GM12878 (cell line): ENCODE results near the gene TXNDC8. TPM values are rescaled to one million over a fixed set of nuclear protein-coding genes. Genes with fewer than 3 reads are reported as not detected.

Experiments
- ASH2L ChIP-seq: fragments of 300-600, 200-600 bp; sonication (generic); IDR thresholded peaks from 2 replicates; pipeline ENCODE4 v1.6.1; 2017; ENCODE audit warnings: low read depth, mild to moderate bottlenecking, borderline replicate concordance
- HDAC6 ChIP-seq: fragments of 200-600 bp; sonication (generic); IDR thresholded peaks from one replicate; pipeline ENCODE4 v1.8.0; 2017; ENCODE audit warnings: antibody characterized with exemption; ENCODE audit not compliant: unreplicated experiment
- JUND ChIP-seq: IDR thresholded peaks from 2 replicates; pipeline ENCODE4 v1.6.1; 2012; ENCODE audit warnings: low read depth, mild to moderate bottlenecking, low read length, improper control_type of control experiment, moderate library complexity
- NFXL1 ChIP-seq: fragments of 450-650 bp; IDR thresholded peaks from 2 replicates; pipeline ENCODE4 v1.6.1; 2017; ENCODE audit warnings: antibody characterized with exemption, mild to moderate bottlenecking, borderline replicate concordance
- NR2C2 ChIP-seq: IDR thresholded peaks from 2 replicates; pipeline ENCODE4 v1.6.1; 2011; ENCODE audit warnings: borderline replicate concordance, low read depth; ENCODE audit not compliant: control insufficient read depth, insufficient read length
- RBBP5 ChIP-seq: fragments of 200-600 bp; sonication (generic); conservative IDR thresholded peaks from 2 replicates; pipeline ENCODE4 v1.6.1; 2016
- RCOR1 ChIP-seq: conservative IDR thresholded peaks from 2 replicates; pipeline ENCODE4 v1.6.1; 2012; ENCODE audit warnings: low read depth, low read length, improper control_type of control experiment
- SMAD5 ChIP-seq: IDR thresholded peaks from 2 replicates; pipeline ENCODE4 v1.6.1; 2016; ENCODE audit warnings: antibody characterized with exemption, low read depth
- SRF ChIP-seq, 2 experiments: IDR thresholded peaks; 2 replicates each; pipeline ENCODE4 v1.6.1; 2011; ENCODE audit warnings: low read depth in 2 of 2, low read length in 2 of 2, mild to moderate bottlenecking in 1 of 2, moderate library complexity in 1 of 2
- TARDBP ChIP-seq: IDR thresholded peaks from 2 replicates; pipeline ENCODE4 v1.6.1; 2016; ENCODE audit warnings: borderline replicate concordance
- ZNF207 ChIP-seq: fragments of 450-650 bp; IDR thresholded peaks from 2 replicates; pipeline ENCODE4 v1.6.1; 2014; ENCODE audit warnings: antibody characterized with exemption, mild to moderate bottlenecking, borderline replicate concordance
- polyA plus RNA-seq, 11 experiments: library from polyadenylated mRNA; depleted of rRNA in 4 of 11; unstranded in 6 of 11; stranded (reverse) in 5 of 11; fragments of >200 nt; fragmentation: Nextera tagmentation in 4 of 11; fragmentation: Illumina TruSeq in 1 of 11; extraction: Ambion mirVana in 4 of 11; extraction: Trizol in 1 of 11; gene quantifications; 1 replicate in 1 of 11; 2 replicates in 10 of 11; pipeline versions ENCODE4 v1.2.1 to v1.2.3, GENCODE V29; 2011 to 2016; ENCODE audit warnings: inconsistent platforms in 2 of 11, missing spikeins in 2 of 11, low read depth in 1 of 11
- total RNA-seq, 4 experiments: library from RNA; depleted of rRNA in 3 of 4; stranded (reverse); fragments of >200 nt in 3 of 4; fragmentation: Illumina TruSeq in 1 of 4; extraction: Trizol in 1 of 4; gene quantifications; 2 replicates each; pipeline versions ENCODE4 v1.2.1 to v1.2.3, GENCODE V29; 2013 to 2021
- TF ChIP-seq, protein P1 (sequence below): fragments of 450-650 bp; IDR thresholded peaks from 2 replicates; pipeline ENCODE4 v1.6.1; 2017; ENCODE audit warnings: mild to moderate bottlenecking, low read depth, inconsistent platforms; ENCODE audit not compliant: poor library complexity, severe bottlenecking
- TF ChIP-seq, protein P2 (sequence below): fragments of 150-350 bp; IDR thresholded peaks from 2 replicates; pipeline ENCODE4 v1.6.1; 2016; ENCODE audit warnings: low read depth, low read length
- TF ChIP-seq, protein P3 (sequence below): fragments of 450-650 bp; IDR thresholded peaks from 2 replicates; pipeline ENCODE4 v1.6.1; 2017; ENCODE audit warnings: mild to moderate bottlenecking
- TF ChIP-seq, protein P4 (sequence below): IDR thresholded peaks from 2 replicates; pipeline ENCODE4 v1.6.1; 2012; ENCODE audit warnings: low read depth, low read length, improper control_type of control experiment
- TF ChIP-seq, protein P5 (sequence below): fragments of 450-650 bp; IDR thresholded peaks from 2 replicates; pipeline ENCODE4 v1.6.1; 2017; ENCODE audit warnings: mild to moderate bottlenecking, moderate library complexity

TXNDC8 gene
- total and polyA plus RNA-seq, 10 of the 15 experiments (the other 5 are each of a cell fraction or from before 2014, with no cell fraction given) = not detected

DNA sequence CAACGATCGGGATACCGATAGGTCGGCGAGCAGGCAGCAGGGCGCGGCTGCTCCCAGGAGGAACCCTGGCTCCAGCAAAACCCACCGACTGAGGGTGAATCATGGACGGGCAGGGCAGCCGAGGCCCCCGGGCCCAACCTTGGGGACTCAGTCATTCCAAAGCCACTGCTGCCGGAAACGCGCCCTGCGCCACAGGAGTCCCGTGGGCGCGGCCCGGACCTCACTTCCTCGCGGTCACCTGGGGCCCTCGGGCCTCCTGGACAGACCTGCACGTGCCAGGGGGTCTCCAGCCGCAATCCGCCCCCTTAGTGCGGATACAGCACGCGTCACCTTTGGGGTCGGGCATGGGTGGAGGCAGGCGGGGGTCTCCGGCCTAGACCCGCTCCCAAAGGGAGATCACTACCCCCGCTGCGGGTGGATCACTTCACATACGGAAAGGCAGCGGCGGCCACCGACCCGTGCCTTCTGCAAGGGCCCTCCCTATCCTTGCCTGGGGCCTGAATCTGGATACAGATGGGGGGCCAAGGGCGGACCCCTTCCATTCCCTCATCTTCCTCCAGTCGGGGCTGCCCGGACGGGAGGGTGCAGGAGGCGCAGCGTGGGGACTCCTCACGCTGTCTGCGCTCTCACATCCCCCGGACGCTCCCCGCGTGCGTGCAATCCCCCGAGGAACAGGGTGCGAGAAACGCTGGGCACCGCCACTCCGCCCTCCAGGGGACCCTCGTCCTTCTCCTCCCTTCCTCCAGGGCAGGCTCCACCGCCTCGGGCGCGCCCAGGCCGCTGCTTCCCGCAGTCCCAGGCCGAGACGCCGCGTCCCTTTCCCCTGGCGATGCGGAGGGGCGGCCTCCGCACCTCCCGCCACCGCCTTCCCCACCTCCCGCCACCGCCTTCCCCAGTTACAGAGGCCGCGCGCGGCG is 81.9 kb downstream of the TXNDC8 start (continued):
- TF ChIP-seq, protein P1, sequence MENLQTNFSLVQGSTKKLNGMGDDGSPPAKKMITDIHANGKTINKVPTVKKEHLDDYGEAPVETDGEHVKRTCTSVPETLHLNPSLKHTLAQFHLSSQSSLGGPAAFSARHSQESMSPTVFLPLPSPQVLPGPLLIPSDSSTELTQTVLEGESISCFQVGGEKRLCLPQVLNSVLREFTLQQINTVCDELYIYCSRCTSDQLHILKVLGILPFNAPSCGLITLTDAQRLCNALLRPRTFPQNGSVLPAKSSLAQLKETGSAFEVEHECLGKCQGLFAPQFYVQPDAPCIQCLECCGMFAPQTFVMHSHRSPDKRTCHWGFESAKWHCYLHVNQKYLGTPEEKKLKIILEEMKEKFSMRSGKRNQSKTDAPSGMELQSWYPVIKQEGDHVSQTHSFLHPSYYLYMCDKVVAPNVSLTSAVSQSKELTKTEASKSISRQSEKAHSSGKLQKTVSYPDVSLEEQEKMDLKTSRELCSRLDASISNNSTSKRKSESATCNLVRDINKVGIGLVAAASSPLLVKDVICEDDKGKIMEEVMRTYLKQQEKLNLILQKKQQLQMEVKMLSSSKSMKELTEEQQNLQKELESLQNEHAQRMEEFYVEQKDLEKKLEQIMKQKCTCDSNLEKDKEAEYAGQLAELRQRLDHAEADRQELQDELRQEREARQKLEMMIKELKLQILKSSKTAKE = no peak
- no peak for TF ChIP-seq JUND
- TF ChIP-seq RCOR1 = no peak
- TF ChIP-seq SMAD5 = no peak
- TF ChIP-seq, protein P2, sequence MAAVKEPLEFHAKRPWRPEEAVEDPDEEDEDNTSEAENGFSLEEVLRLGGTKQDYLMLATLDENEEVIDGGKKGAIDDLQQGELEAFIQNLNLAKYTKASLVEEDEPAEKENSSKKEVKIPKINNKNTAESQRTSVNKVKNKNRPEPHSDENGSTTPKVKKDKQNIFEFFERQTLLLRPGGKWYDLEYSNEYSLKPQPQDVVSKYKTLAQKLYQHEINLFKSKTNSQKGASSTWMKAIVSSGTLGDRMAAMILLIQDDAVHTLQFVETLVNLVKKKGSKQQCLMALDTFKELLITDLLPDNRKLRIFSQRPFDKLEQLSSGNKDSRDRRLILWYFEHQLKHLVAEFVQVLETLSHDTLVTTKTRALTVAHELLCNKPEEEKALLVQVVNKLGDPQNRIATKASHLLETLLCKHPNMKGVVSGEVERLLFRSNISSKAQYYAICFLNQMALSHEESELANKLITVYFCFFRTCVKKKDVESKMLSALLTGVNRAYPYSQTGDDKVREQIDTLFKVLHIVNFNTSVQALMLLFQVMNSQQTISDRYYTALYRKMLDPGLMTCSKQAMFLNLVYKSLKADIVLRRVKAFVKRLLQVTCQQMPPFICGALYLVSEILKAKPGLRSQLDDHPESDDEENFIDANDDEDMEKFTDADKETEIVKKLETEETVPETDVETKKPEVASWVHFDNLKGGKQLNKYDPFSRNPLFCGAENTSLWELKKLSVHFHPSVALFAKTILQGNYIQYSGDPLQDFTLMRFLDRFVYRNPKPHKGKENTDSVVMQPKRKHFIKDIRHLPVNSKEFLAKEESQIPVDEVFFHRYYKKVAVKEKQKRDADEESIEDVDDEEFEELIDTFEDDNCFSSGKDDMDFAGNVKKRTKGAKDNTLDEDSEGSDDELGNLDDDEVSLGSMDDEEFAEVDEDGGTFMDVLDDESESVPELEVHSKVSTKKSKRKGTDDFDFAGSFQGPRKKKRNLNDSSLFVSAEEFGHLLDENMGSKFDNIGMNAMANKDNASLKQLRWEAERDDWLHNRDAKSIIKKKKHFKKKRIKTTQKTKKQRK = no peak
- no peak for TF ChIP-seq TARDBP
- TF ChIP-seq, protein P3, sequence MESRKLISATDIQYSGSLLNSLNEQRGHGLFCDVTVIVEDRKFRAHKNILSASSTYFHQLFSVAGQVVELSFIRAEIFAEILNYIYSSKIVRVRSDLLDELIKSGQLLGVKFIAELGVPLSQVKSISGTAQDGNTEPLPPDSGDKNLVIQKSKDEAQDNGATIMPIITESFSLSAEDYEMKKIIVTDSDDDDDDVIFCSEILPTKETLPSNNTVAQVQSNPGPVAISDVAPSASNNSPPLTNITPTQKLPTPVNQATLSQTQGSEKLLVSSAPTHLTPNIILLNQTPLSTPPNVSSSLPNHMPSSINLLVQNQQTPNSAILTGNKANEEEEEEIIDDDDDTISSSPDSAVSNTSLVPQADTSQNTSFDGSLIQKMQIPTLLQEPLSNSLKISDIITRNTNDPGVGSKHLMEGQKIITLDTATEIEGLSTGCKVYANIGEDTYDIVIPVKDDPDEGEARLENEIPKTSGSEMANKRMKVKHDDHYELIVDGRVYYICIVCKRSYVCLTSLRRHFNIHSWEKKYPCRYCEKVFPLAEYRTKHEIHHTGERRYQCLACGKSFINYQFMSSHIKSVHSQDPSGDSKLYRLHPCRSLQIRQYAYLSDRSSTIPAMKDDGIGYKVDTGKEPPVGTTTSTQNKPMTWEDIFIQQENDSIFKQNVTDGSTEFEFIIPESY = no peak
- TF ChIP-seq ASH2L = no peak; the same call in 1 of the 2 replicates
- TF ChIP-seq ZNF207 = no peak
- peak; percentile 80 for TF ChIP-seq HDAC6
- no peak for TF ChIP-seq NR2C2
- no peak for TF ChIP-seq SRF (IDR thresholded peaks at IDR 0.05; ENCODE audit: low read depth in 2 of 2, low read length in 2 of 2)
- TF ChIP-seq, protein P4, sequence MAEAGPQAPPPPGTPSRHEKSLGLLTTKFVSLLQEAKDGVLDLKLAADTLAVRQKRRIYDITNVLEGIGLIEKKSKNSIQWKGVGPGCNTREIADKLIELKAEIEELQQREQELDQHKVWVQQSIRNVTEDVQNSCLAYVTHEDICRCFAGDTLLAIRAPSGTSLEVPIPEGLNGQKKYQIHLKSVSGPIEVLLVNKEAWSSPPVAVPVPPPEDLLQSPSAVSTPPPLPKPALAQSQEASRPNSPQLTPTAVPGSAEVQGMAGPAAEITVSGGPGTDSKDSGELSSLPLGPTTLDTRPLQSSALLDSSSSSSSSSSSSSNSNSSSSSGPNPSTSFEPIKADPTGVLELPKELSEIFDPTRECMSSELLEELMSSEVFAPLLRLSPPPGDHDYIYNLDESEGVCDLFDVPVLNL = no peak
- TF ChIP-seq NFXL1 = no peak
- TF ChIP-seq RBBP5 = no peak
- TF ChIP-seq, protein P5, sequence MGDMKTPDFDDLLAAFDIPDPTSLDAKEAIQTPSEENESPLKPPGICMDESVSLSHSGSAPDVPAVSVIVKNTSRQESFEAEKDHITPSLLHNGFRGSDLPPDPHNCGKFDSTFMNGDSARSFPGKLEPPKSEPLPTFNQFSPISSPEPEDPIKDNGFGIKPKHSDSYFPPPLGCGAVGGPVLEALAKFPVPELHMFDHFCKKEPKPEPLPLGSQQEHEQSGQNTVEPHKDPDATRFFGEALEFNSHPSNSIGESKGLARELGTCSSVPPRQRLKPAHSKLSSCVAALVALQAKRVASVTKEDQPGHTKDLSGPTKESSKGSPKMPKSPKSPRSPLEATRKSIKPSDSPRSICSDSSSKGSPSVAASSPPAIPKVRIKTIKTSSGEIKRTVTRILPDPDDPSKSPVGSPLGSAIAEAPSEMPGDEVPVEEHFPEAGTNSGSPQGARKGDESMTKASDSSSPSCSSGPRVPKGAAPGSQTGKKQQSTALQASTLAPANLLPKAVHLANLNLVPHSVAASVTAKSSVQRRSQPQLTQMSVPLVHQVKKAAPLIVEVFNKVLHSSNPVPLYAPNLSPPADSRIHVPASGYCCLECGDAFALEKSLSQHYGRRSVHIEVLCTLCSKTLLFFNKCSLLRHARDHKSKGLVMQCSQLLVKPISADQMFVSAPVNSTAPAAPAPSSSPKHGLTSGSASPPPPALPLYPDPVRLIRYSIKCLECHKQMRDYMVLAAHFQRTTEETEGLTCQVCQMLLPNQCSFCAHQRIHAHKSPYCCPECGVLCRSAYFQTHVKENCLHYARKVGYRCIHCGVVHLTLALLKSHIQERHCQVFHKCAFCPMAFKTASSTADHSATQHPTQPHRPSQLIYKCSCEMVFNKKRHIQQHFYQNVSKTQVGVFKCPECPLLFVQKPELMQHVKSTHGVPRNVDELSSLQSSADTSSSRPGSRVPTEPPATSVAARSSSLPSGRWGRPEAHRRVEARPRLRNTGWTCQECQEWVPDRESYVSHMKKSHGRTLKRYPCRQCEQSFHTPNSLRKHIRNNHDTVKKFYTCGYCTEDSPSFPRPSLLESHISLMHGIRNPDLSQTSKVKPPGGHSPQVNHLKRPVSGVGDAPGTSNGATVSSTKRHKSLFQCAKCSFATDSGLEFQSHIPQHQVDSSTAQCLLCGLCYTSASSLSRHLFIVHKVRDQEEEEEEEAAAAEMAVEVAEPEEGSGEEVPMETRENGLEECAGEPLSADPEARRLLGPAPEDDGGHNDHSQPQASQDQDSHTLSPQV = no peak
